HepG2 (cell line): Measurements from ENCODE around the gene GPRC5D. TPM values are rescaled to one million over a fixed set of nuclear protein-coding genes. Genes with fewer than 3 reads are reported as not detected.

Experiments
- ATAC-seq: fragments of 200-7000 bp; cut with Tn5 transposase; 3 replicates; pipeline ENCODE4 v1.9.1; 2020; ENCODE audit warnings: mild to moderate bottlenecking, moderate library complexity
- BruUV-seq: library from RNA; stranded (reverse); fragments of 400-500 nt; replicated peaks from 2 replicates; lab custom pipeline; 2021; lab: Mats Ljungman, UMichigan
- CTCF ChIA-PET: fragments of 300-600 bp; formaldehyde crosslinking; extraction: SDS; loops from one replicate; lab custom pipeline; 2021; ENCODE audit warnings: low total read pairs, inconsistent platforms, low intra/inter-chr PET ratio; lab: Yijun Ruan, JAX
- POLR2A ChIA-PET: fragments of 350-600 bp; sonication (Branson Sonifier 250); formaldehyde crosslinking; loops from one replicate; lab custom pipeline; 2020; ENCODE audit warnings: antibody characterized with exemption, inconsistent platforms; lab: Yijun Ruan, JAX
- DNase-seq: peaks from one replicate; pipeline ENCODE4 v3.0.0-alpha.2; 2015; ENCODE audit warnings: low spot score
- FAIRE-seq: peaks from 3 replicates; lab custom pipeline; 2011; peaks lifted over from hg19 to GRCh38; lab: Jason Lieb, UNC
- H2AFZ ChIP-seq: one replicate; pipeline ENCODE4 v1.6.1; 2011; ENCODE audit warnings: low read length, inconsistent platforms
- H3K27ac ChIP-seq: fragments of 300-600 bp; 3 replicates; pipeline ENCODE4 v1.8.0; 2011; ENCODE audit warnings: mixed run types, mild to moderate bottlenecking, mixed read lengths, low read length, inconsistent platforms; ENCODE audit not compliant: insufficient read depth; ENCODE audit errors: extremely low read length
- H3K27me3 ChIP-seq, 2 experiments: fragments of 200-600 bp in 1 of 2; 2 replicates in 1 of 2; 3 replicates in 1 of 2; pipeline versions ENCODE4 v1.6.0 to v1.8.0; 2011; ENCODE audit warnings: low read length in 2 of 2, mild to moderate bottlenecking in 2 of 2, moderate library complexity in 2 of 2, inconsistent platforms in 1 of 2; ENCODE audit not compliant: insufficient read depth in 2 of 2, control insufficient read depth in 1 of 2
- H3K36me3 ChIP-seq, 2 experiments: fragments of 200-600 bp in 1 of 2; replicated peaks in 1 of 2; 2 replicates in 1 of 2; 3 replicates in 1 of 2; pipeline versions ENCODE4 v1.5.1 to v1.8.0; 2011; ENCODE audit warnings: low read length in 2 of 2, inconsistent platforms in 1 of 2; ENCODE audit not compliant: insufficient read depth in 2 of 2, control insufficient read depth in 1 of 2
- H3K4me1 ChIP-seq: 2 replicates; pipeline ENCODE4 v1.5.1; 2012; ENCODE audit warnings: low read length, inconsistent platforms; ENCODE audit not compliant: insufficient read depth
- H3K4me2 ChIP-seq: 2 replicates; pipeline ENCODE4 v1.6.0; 2011; ENCODE audit warnings: low read depth, low read length, inconsistent platforms
- H3K4me3 ChIP-seq, 3 experiments: fragments of 200-600 bp in 1 of 3; sonication (generic), shearing (Covaris generic) in 1 of 3; replicated peaks in 1 of 3; 2 replicates each; pipeline ENCODE4 v1.5.1; 2011 to 2016; ENCODE audit warnings: low read length in 3 of 3, inconsistent platforms in 2 of 3, low read depth in 2 of 3, mild to moderate bottlenecking in 2 of 3, control low read depth in 1 of 3, mixed read lengths in 1 of 3; ENCODE audit not compliant: insufficient read depth in 1 of 3
- H3K79me2 ChIP-seq: one replicate; pipeline ENCODE4 v1.6.1; 2011; ENCODE audit warnings: low read length, inconsistent platforms; ENCODE audit not compliant: insufficient read depth
- H3K9ac ChIP-seq: 2 replicates; pipeline ENCODE4 v1.6.0; 2011; ENCODE audit warnings: mild to moderate bottlenecking, low read depth, low read length, inconsistent platforms; ENCODE audit not compliant: insufficient read depth
- H3K9me3 ChIP-seq: 2 replicates; pipeline ENCODE4 v1.5.1; 2012; ENCODE audit warnings: mild to moderate bottlenecking, low read length
- H4K20me1 ChIP-seq: 2 replicates; pipeline ENCODE4 v1.6.0; 2011; ENCODE audit warnings: inconsistent platforms, mild to moderate bottlenecking, low read length, moderate library complexity; ENCODE audit not compliant: insufficient read depth
- CCAR2 ChIP-seq: fragments of 200-400 bp; formaldehyde crosslinking; optimal IDR thresholded peaks from 2 replicates; pipeline ENCODE3; 2018; ENCODE audit warnings: low read depth, mild to moderate bottlenecking, low read length, moderate library complexity
- CEBPG ChIP-seq: IDR thresholded peaks from 2 replicates; pipeline ENCODE4 v1.6.1; 2016
- FOXP1 ChIP-seq, 2 experiments: fragments of 450-650 bp in 1 of 2; IDR thresholded peaks; 2 replicates each; pipeline ENCODE4 v1.6.1; 2017 to 2018; ENCODE audit warnings: antibody characterized with exemption in 1 of 2
- HOXA7 ChIP-seq: sonication (generic); formaldehyde crosslinking; IDR thresholded peaks from 2 replicates; pipeline ENCODE4 v1.8.1; 2022; ENCODE audit warnings: mild to moderate bottlenecking, missing genetic modification reagents, moderate library complexity
- NCOA2 ChIP-seq: sonication (generic); formaldehyde crosslinking; IDR thresholded peaks from 2 replicates; pipeline ENCODE4 v1.8.0; 2022; ENCODE audit warnings: inconsistent platforms
- ONECUT2 ChIP-seq: sonication (generic); formaldehyde crosslinking; IDR thresholded peaks from 2 replicates; pipeline ENCODE4 v1.4.0; 2020; ENCODE audit warnings: missing genetic modification reagents
- PRPF4 ChIP-seq: fragments of 200-400 bp; formaldehyde crosslinking; IDR thresholded peaks from 2 replicates; pipeline ENCODE4 v1.6.1; 2016; ENCODE audit warnings: low read length, low read depth; ENCODE audit not compliant: poor library complexity, severe bottlenecking
- TSC22D2 ChIP-seq: sonication (generic); formaldehyde crosslinking; IDR thresholded peaks from 2 replicates; pipeline ENCODE4 v1.5.1; 2020; ENCODE audit warnings: missing genetic modification reagents, mild to moderate bottlenecking, borderline replicate concordance
- ZFAT ChIP-seq: sonication (generic); formaldehyde crosslinking; conservative IDR thresholded peaks from 2 replicates; pipeline ENCODE4 v1.8.1; 2023; ENCODE audit warnings: missing genetic modification reagents, inconsistent platforms
- ZNF136 ChIP-seq: sonication (generic); formaldehyde crosslinking; IDR thresholded peaks from 2 replicates; pipeline ENCODE4 v1.8.1; 2022; ENCODE audit warnings: low read depth, mild to moderate bottlenecking, moderate library complexity, missing genetic modification reagents
- ZNF317 ChIP-seq: sonication (generic); formaldehyde crosslinking; IDR thresholded peaks from 2 replicates; pipeline ENCODE4 v1.5.0; 2020; ENCODE audit warnings: mild to moderate bottlenecking, missing genetic modification reagents
- ZNF530 ChIP-seq: sonication (generic); formaldehyde crosslinking; IDR thresholded peaks from 2 replicates; pipeline ENCODE4 v1.5.0; 2020; ENCODE audit warnings: low read depth, mild to moderate bottlenecking, missing genetic modification reagents
- ZSCAN21 ChIP-seq: sonication (generic); formaldehyde crosslinking; IDR thresholded peaks from 2 replicates; pipeline ENCODE4 v1.8.0; 2022; ENCODE audit warnings: mild to moderate bottlenecking, missing genetic modification reagents, moderate library complexity, borderline replicate concordance
- ZSCAN31 ChIP-seq: sonication (generic); formaldehyde crosslinking; IDR thresholded peaks from 2 replicates; pipeline ENCODE4 v1.5.0; 2020; ENCODE audit warnings: low read depth, mild to moderate bottlenecking, missing genetic modification reagents
- WGBS: methylation state at CpG from one replicate; pipeline ENCODE4 v1.1.6; 2017; ENCODE audit warnings: low lambda C conversion rate; 5-methylcytosine and 5-hydroxymethylcytosine counted together
- in situ Hi-C: cut with HindIII; loops from 2 replicates; pipeline ENCODE4 v1.10.0; 2017; ENCODE audit warnings: low pct_unique_long_range_greater_than_20kb; ENCODE audit not compliant: extremely low pct_ligation_motif_present
- intact Hi-C: fragments of 100-400 bp; cut with micrococcal nuclease; formaldehyde crosslinking; loops from one replicate; pipeline ENCODE4 v1.10.0; 2022; ENCODE audit not compliant: unreplicated experiment
- polyA plus RNA-seq, 8 experiments: library from polyadenylated mRNA; depleted of rRNA in 3 of 8; stranded (reverse) in 7 of 8; unstranded in 1 of 8; fragments of >200 nt; fragmentation: Illumina TruSeq in 4 of 8; extraction: Trizol in 4 of 8; gene quantifications; 2 replicates each; pipeline versions ENCODE4 v1.2.1 to v1.2.3, GENCODE V29; 2011 to 2016; ENCODE audit warnings: low read depth in 4 of 8, missing spikeins in 1 of 8, mixed read lengths in 1 of 8; ENCODE audit not compliant: insufficient read depth in 1 of 8
- total RNA-seq, 5 experiments: library from RNA; depleted of rRNA; stranded (reverse); fragments of >200 nt; fragmentation: Illumina TruSeq; extraction: Trizol; gene quantifications; 2 replicates each; pipeline ENCODE4 v1.2.3, GENCODE V29; 2016; ENCODE audit warnings: low read depth in 1 of 5
- TF ChIP-seq, protein P1 (sequence below): IDR thresholded peaks from 2 replicates; pipeline ENCODE4 v1.6.1; 2016; ENCODE audit warnings: low read depth, control low read depth
- TF ChIP-seq, protein P2 (sequence below): sonication (generic); formaldehyde crosslinking; IDR thresholded peaks from 2 replicates; pipeline ENCODE4 v1.8.1; 2023; ENCODE audit warnings: mild to moderate bottlenecking, moderate library complexity, missing genetic modification reagents
- TF ChIP-seq, protein P3 (sequence below): sonication (generic); formaldehyde crosslinking; IDR thresholded peaks from 2 replicates; pipeline ENCODE4 v1.8.1; 2022; ENCODE audit warnings: mild to moderate bottlenecking, missing genetic modification reagents

Gene GPRC5D
- total and polyA plus RNA-seq, 2 of the 13 experiments (the other 11 are each of a cell fraction or from before 2014, with no cell fraction given): not detected

DNA sequence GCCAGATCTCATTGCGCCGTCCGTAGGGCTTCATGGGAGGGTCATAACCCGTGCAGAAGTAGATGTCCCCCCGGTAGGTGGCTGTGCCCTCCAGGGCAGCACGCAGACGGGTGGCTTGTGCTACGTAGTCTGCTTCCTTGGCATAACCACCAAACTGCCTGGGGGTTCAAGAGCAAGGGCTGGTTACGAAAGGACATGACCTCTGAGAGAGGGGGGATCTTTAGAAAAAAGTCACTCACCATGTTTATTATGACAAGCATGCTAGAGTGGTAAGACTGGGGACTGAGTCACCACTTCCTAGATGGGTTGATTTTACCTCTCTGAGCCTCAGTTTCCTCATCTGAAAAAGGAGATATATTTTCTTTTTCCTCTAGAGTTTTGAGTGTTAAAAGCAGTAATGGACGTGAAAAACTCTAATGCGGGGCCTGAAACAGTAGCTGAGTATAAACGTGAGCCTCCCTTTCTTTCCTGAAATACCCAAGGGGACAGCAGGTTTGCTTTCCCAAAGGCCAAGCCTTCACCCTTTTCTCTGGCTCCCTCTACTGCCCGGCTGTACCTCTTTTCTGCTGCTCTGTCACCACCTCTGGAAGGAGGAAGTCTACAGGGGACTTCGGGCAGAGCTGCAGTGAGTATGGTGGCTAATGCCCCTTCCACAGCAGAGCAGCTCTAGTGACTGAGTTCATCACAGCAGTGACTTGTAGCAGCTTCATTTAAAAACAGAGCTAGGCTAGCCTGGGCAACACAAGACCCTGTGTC, 23.5 kb upstream of the GPRC5D start (continued):
- TF ChIP-seq, protein P1, sequence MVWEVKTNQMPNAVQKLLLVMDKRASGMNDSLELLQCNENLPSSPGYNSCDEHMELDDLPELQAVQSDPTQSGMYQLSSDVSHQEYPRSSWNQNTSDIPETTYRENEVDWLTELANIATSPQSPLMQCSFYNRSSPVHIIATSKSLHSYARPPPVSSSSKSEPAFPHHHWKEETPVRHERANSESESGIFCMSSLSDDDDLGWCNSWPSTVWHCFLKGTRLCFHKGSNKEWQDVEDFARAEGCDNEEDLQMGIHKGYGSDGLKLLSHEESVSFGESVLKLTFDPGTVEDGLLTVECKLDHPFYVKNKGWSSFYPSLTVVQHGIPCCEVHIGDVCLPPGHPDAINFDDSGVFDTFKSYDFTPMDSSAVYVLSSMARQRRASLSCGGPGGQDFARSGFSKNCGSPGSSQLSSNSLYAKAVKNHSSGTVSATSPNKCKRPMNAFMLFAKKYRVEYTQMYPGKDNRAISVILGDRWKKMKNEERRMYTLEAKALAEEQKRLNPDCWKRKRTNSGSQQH (CRISPR knock-in tag): no peak

DNA sequence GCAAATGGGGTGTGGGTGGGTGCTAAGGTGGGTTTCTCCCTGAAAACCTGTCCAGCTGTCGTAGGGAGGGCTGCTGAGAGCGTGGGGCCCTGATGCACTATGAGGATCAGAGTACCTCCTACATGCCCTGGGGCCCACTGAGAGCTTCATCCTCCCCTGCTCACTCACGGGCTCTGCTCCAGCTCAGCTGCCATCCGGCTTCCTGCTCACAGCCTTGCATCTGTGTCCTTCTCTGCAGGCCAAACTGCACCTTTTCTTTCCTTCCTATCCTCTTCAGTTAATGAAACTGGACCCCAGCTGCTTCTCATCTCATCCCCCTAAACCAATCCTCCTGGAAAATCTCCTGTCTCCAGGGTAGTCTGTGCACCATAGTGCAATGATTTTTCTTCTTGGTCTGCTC, 22.2 kb upstream of the GPRC5D start:
- no peak overlapping the region for H3K4me2 ChIP-seq
- no TSS peak for BruUV-seq
- CTCF ChIA-PET: no interaction called here
- DNase-seq (no peak), ATAC-seq (no peak), FAIRE-seq (no peak)
- no peaks in the 10 kb centered on the region for H3K27me3 ChIP-seq
- no peaks in the 10 kb centered on the region for H3K4me1 ChIP-seq
- H3K27ac ChIP-seq: no peak overlapping the region
- 98% methylated on average over 4 of the region's 4 CpGs for WGBS
- H3K36me3 ChIP-seq: peaks cover 7 to 32% of the 10 kb centered on the region in 2 experiments
- in situ Hi-C loops: no loop called here
- no peak for TF ChIP-seq ZSCAN31 (CRISPR knock-in tag)
- TF ChIP-seq PRPF4: no peak
- no peak for TF ChIP-seq NCOA2
- TF ChIP-seq ZNF136 (CRISPR knock-in tag): no peak
- TF ChIP-seq ZSCAN21: no peak
- no peak for TF ChIP-seq ONECUT2 (CRISPR knock-in tag)
- no peak for TF ChIP-seq ZFAT (CRISPR knock-in tag)
- no peak for TF ChIP-seq HOXA7 (CRISPR knock-in tag)
- TF ChIP-seq, protein P2, sequence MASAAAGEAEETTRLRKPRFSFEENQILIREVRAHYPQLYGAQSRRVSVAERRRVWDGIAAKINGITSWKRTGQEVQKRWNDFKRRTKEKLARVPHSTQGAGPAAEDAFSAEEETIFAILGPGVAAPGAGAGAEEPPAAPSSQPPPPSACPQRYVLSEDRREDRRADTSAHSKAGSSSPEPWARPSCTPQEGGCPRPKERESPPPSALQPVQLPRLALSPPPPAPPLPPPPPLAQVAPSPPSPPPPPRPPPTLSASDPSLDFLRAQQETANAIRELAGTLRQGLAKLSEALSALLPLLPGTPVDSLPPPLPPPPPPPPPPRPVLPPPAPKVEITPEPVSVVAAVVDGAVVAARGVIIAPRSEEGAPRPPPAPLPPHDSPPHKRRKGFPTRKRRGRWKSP (CRISPR knock-in tag): no peak
- no peak for TF ChIP-seq ZNF317 (CRISPR knock-in tag)
- TF ChIP-seq TSC22D2 (CRISPR knock-in tag): no peak
- TF ChIP-seq CCAR2: no peak
- TF ChIP-seq CEBPG (CRISPR knock-in tag): no peak
- TF ChIP-seq, protein P3, sequence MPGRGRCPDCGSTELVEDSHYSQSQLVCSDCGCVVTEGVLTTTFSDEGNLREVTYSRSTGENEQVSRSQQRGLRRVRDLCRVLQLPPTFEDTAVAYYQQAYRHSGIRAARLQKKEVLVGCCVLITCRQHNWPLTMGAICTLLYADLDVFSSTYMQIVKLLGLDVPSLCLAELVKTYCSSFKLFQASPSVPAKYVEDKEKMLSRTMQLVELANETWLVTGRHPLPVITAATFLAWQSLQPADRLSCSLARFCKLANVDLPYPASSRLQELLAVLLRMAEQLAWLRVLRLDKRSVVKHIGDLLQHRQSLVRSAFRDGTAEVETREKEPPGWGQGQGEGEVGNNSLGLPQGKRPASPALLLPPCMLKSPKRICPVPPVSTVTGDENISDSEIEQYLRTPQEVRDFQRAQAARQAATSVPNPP (CRISPR knock-in tag): no peak
- TF ChIP-seq ZNF530 (CRISPR knock-in tag): no peak
- no peak for TF ChIP-seq FOXP1 (IDR thresholded peaks at IDR 0.05)
- TF ChIP-seq FOXP1 (CRISPR knock-in tag; IDR thresholded peaks at IDR 0.05): no peak
- 0 out of 2 replicates have a peak, but pooled peaks cover 4% of the 10 kb centered on the region for H4K20me1 ChIP-seq
- intact Hi-C loops: no loop called here
- H2AFZ ChIP-seq: no peak overlapping the region
- H3K9me3 ChIP-seq: no peaks in the 10 kb centered on the region; the same call in 1 of the 2 replicates
- no peaks in the 10 kb centered on the region for H3K79me2 ChIP-seq
- no peak overlapping the region for H3K9ac ChIP-seq
- no peak overlapping the region for H3K4me3 ChIP-seq
- POLR2A ChIA-PET: no interaction called here
